A549 (cell line): ENCODE data around the gene TMPRSS2. TPM values are rescaled to one million over a fixed set of nuclear protein-coding genes. Genes with fewer than 3 reads are reported as not detected.

Experiments used
- ATAC-seq, 2 experiments: fragments of 200-7000 bp in 1 of 2; fragments of >200 bp in 1 of 2; cut with Nextera tagmentation in 1 of 2; cut with Tn5 transposase in 1 of 2; 3 replicates each; pipeline versions ENCODE4 v1.8.0 to v1.9.1; 2018 to 2020; ENCODE audit warnings: mild to moderate bottlenecking in 1 of 2, moderate library complexity in 1 of 2
- CTCF ChIA-PET: fragments of 300-600 bp; sonication (Branson Sonifier 250); formaldehyde crosslinking; extraction: SDS; loops from one replicate; lab custom pipeline; 2021; ENCODE audit warnings: antibody characterized with exemption, inconsistent platforms; lab: Yijun Ruan, JAX
- POLR2A ChIA-PET: fragments of 350-600 bp; formaldehyde crosslinking; extraction: SDS; loops from one replicate; lab custom pipeline; 2021; ENCODE audit warnings: antibody characterized with exemption, inconsistent platforms; lab: Yijun Ruan, JAX
- DNase-seq, 2 experiments: peaks; one replicate each; pipeline versions ENCODE4 v3.0.0 to v3.0.0-alpha.2; 2011 to 2016; ENCODE audit warnings: low read depth in 1 of 2, low spot score in 1 of 2
- FAIRE-seq: peaks from 2 replicates; lab custom pipeline; 2011; peaks lifted over from hg19 to GRCh38; lab: Jason Lieb, UNC
- H3K27ac ChIP-seq, 2 experiments: fragments of >200 bp; sonication (Bioruptor Twin); formaldehyde crosslinking; 3 replicates each; pipeline ENCODE4 v1.5.1; 2016 to 2017
- H3K4me1 ChIP-seq: fragments of >200 bp; sonication (Bioruptor Twin); formaldehyde crosslinking; 3 replicates; pipeline ENCODE4 v1.6.1; 2016
- H3K4me2 ChIP-seq: fragments of >200 bp; sonication (Bioruptor Twin); formaldehyde crosslinking; 3 replicates; pipeline ENCODE4 v1.6.1; 2016
- H3K4me3 ChIP-seq: fragments of >200 bp; sonication (Bioruptor Twin); formaldehyde crosslinking; 3 replicates; pipeline ENCODE4 v1.5.1; 2016
- H3K9me3 ChIP-seq: fragments of >200 bp; sonication (Bioruptor Twin); formaldehyde crosslinking; 3 replicates; pipeline ENCODE4 v1.6.1; 2016
- CEBPB ChIP-seq, 2 experiments: fragments of >200 bp in 1 of 2; sonication (Bioruptor Twin) in 1 of 2; formaldehyde crosslinking in 1 of 2; IDR thresholded peaks; 2 replicates each; pipeline ENCODE4 v1.6.1; 2012 to 2016
- CHD2 ChIP-seq: fragments of 150-350 bp; IDR thresholded peaks from 2 replicates; pipeline ENCODE4 v1.6.1; 2014; ENCODE audit warnings: low read length; ENCODE audit not compliant: partially characterized antibody
- CHD4 ChIP-seq: fragments of 200-600 bp; sonication (generic); IDR thresholded peaks from 2 replicates; pipeline ENCODE4 v1.6.1; 2016; ENCODE audit warnings: antibody characterized with exemption, mild to moderate bottlenecking, borderline replicate concordance
- EP300 ChIP-seq, 2 experiments: fragments of >200 bp; sonication (Bioruptor Twin); formaldehyde crosslinking; IDR thresholded peaks; 2 replicates in 1 of 2; 3 replicates in 1 of 2; pipeline ENCODE4 v1.6.1; 2016 to 2017
- FOSB ChIP-seq: fragments of 250-450 bp; sonication (Bioruptor Pico); IDR thresholded peaks from 2 replicates; pipeline ENCODE4 v1.5.0; 2020; ENCODE audit warnings: mild to moderate bottlenecking, moderate library complexity
- FOSL2 ChIP-seq, 2 experiments: fragments of 450-650 bp in 1 of 2; fragments of >200 bp in 1 of 2; sonication (Bioruptor Twin) in 1 of 2; formaldehyde crosslinking; IDR thresholded peaks; 2 replicates each; pipeline versions ENCODE4 v1.5.0 to v1.6.1; 2016 to 2020; ENCODE audit warnings: mild to moderate bottlenecking in 1 of 2, moderate library complexity in 1 of 2
- FOXS1 ChIP-seq: fragments of 250-450 bp; sonication (Bioruptor Pico); IDR thresholded peaks from 2 replicates; pipeline ENCODE4 v1.5.0; 2020; ENCODE audit warnings: mild to moderate bottlenecking, moderate library complexity
- HOXB13 ChIP-seq: fragments of 250-450 bp; sonication (Bioruptor Pico); IDR thresholded peaks from 2 replicates; pipeline ENCODE4 v1.5.0; 2020; ENCODE audit warnings: low read depth, mild to moderate bottlenecking, moderate library complexity
- HOXB5 ChIP-seq: fragments of 250-450 bp; sonication (Bioruptor Pico); IDR thresholded peaks from 2 replicates; pipeline ENCODE4 v1.5.0; 2020; ENCODE audit warnings: mild to moderate bottlenecking, moderate library complexity
- JUNB ChIP-seq: fragments of >200 bp; sonication (Bioruptor Twin); formaldehyde crosslinking; IDR thresholded peaks from 2 replicates; pipeline ENCODE4 v1.6.1; 2016
- MYC ChIP-seq: IDR thresholded peaks from 2 replicates; pipeline ENCODE4 v1.6.1; 2012; ENCODE audit warnings: mild to moderate bottlenecking, inconsistent platforms, low read length, improper control_type of control experiment, borderline replicate concordance
- NFE2L2 ChIP-seq: fragments of 150-350 bp; conservative IDR thresholded peaks from 2 replicates; pipeline ENCODE4 v1.6.1; 2014; ENCODE audit warnings: low read length
- RAD21 ChIP-seq, 2 experiments: fragments of >200 bp in 1 of 2; sonication (Bioruptor Twin) in 1 of 2; formaldehyde crosslinking in 1 of 2; IDR thresholded peaks in 1 of 2; conservative IDR thresholded peaks in 1 of 2; 2 replicates in 1 of 2; 3 replicates in 1 of 2; pipeline ENCODE4 v1.6.1; 2012 to 2018; ENCODE audit warnings: inconsistent platforms in 1 of 2
- RARB ChIP-seq: fragments of 250-450 bp; sonication (Bioruptor Pico); IDR thresholded peaks from 2 replicates; pipeline ENCODE4 v1.8.0; 2021; ENCODE audit warnings: mild to moderate bottlenecking, moderate library complexity
- RFX5 ChIP-seq: fragments of 450-650 bp; IDR thresholded peaks from 2 replicates; pipeline ENCODE4 v1.7.1; 2014; ENCODE audit warnings: antibody characterized with exemption, mild to moderate bottlenecking, moderate library complexity
- RNF2 ChIP-seq: fragments of 200-600 bp; sonication (generic); IDR thresholded peaks from 2 replicates; pipeline ENCODE4 v1.6.1; 2016; ENCODE audit warnings: low read depth, mild to moderate bottlenecking, antibody characterized with exemption, moderate library complexity, borderline replicate concordance
- TFCP2L1 ChIP-seq: fragments of 250-450 bp; sonication (Bioruptor Pico); IDR thresholded peaks from 2 replicates; pipeline ENCODE4 v1.5.0; 2021; ENCODE audit warnings: mild to moderate bottlenecking
- ZSCAN20 ChIP-seq: fragments of 250-450 bp; sonication (Bioruptor Pico); IDR thresholded peaks from 2 replicates; pipeline ENCODE4 v1.8.0; 2022; ENCODE audit warnings: mild to moderate bottlenecking, moderate library complexity
- WGBS: methylation state at CpG from one replicate; pipeline ENCODE4 v1.1.6; 2017; ENCODE audit errors: missing lambda C conversion rate; 5-methylcytosine and 5-hydroxymethylcytosine counted together
- polyA plus RNA-seq, 4 experiments: library from polyadenylated mRNA; depleted of rRNA in 3 of 4; stranded (reverse); fragments of >200 nt; fragmentation: RNase III in 1 of 4; extraction: RNeasy Plus Mini Kit Qiagen cat#74134 plus additional on column Dnase treatment in 1 of 4; gene quantifications; 2 replicates in 3 of 4; 3 replicates in 1 of 4; pipeline ENCODE4 v1.2.3, GENCODE V29; 2011 to 2017
- TF ChIP-seq, protein P1 (sequence below): IDR thresholded peaks from 2 replicates; pipeline ENCODE4 v1.6.1; 2012
- TF ChIP-seq, protein P2 (sequence below): IDR thresholded peaks from 2 replicates; pipeline ENCODE4 v1.6.1; 2012; ENCODE audit warnings: low read depth, borderline replicate concordance
- TF ChIP-seq, protein P3 (sequence below): fragments of 450-650 bp; IDR thresholded peaks from 2 replicates; pipeline ENCODE4 v1.6.1; 2014; ENCODE audit warnings: antibody characterized with exemption
- TF ChIP-seq, protein P4 (sequence below): fragments of 250-450 bp; sonication (Bioruptor Pico); IDR thresholded peaks from 2 replicates; pipeline ENCODE4 v1.5.0; 2020; ENCODE audit warnings: low read depth, mild to moderate bottlenecking, moderate library complexity
- TF ChIP-seq, protein P5 (sequence below): fragments of 250-450 bp; sonication (Bioruptor Pico); IDR thresholded peaks from 2 replicates; pipeline ENCODE4 v1.5.0; 2021; ENCODE audit warnings: mild to moderate bottlenecking, moderate library complexity, borderline replicate concordance

The TMPRSS2 gene
- polyA plus RNA-seq, 2 of the 4 experiments (the other 2 are of a cell fraction): not detected

DNA sequence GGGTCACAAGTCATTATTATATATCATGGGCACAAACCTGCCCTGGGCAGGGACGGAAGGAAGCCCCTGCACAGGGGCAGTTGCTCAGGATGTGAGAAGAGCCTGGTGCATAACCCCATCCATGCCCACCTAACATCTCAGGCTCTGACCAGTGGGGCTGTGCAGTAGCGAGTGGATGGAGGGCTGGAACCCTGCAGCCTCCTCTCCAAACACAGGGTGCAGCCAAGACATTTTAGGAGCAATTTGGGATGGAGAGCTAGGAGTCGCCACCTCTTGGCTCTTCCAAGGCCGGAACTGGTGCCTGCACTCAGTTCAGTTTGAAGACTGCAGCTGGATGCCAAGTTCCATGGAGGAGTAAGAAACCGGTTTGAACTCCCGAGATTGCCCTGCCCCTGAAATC lies 79.1 kb downstream of the TMPRSS2 start (continued):
- TF ChIP-seq, protein P1, sequence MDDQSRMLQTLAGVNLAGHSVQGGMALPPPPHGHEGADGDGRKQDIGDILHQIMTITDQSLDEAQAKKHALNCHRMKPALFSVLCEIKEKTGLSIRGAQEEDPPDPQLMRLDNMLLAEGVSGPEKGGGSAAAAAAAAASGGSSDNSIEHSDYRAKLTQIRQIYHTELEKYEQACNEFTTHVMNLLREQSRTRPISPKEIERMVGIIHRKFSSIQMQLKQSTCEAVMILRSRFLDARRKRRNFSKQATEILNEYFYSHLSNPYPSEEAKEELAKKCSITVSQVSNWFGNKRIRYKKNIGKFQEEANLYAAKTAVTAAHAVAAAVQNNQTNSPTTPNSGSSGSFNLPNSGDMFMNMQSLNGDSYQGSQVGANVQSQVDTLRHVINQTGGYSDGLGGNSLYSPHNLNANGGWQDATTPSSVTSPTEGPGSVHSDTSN: no peak
- TF ChIP-seq FOSL2 (IDR thresholded peaks at IDR 0.05): no peak
- no peak for TF ChIP-seq FOSL2 (CRISPR knock-in tag; IDR thresholded peaks at IDR 0.05)
- no peak for TF ChIP-seq HOXB13 (CRISPR knock-in tag)

DNA sequence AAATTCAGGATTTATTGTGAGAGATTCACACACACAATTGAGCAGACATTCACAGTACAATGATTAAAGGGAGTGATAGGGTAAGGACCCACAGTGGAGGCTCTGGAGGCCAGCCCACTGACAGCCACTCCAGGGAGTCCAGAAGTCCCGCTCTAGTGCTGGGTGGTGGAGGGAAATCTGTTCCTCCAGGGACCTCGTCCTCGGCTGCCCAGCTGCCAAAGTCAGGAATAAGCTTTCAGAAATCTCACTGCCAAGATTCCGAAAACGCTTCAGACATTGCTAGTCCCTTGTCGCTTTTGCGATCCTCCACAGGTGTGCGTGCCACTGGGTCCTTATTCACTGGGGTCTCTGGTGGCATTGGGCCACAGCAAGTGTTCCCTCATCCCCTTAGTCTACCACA lies 79.6 kb downstream of the TMPRSS2 start:
- no peak for DNase-seq
- TF ChIP-seq, protein P1: no peak
- TF ChIP-seq FOXS1 (CRISPR knock-in tag): no peak
- TF ChIP-seq RAD21 (conservative IDR thresholded peaks at IDR 0.05 in 1 of 2, IDR thresholded peaks at IDR 0.05 in 1 of 2): no peak
- no peak for TF ChIP-seq CHD2
- no peak for TF ChIP-seq HOXB5
- TF ChIP-seq NFE2L2: no peak
- no peak for TF ChIP-seq FOSB (CRISPR knock-in tag)
- TF ChIP-seq CHD4: no peak
- no peak for TF ChIP-seq RARB (CRISPR knock-in tag)
- TF ChIP-seq EP300 (IDR thresholded peaks at IDR 0.05): no peak
- no peak for TF ChIP-seq FOSL2 (IDR thresholded peaks at IDR 0.05)
- TF ChIP-seq FOSL2 (CRISPR knock-in tag; IDR thresholded peaks at IDR 0.05): no peak
- TF ChIP-seq RFX5: no peak
- CTCF ChIA-PET: no interaction called here
- ATAC-seq: no peak
- 87% methylated on average over 8 of the region's 8 CpGs for WGBS
- H3K27ac ChIP-seq: no peak overlapping the region
- no peaks in the 10 kb centered on the region for H3K9me3 ChIP-seq
- H3K4me3 ChIP-seq: no peak overlapping the region
- no peak for FAIRE-seq
- no peak overlapping the region for H3K4me2 ChIP-seq
- no peaks in the 10 kb centered on the region for H3K4me1 ChIP-seq
- POLR2A ChIA-PET: no interaction called here

DNA sequence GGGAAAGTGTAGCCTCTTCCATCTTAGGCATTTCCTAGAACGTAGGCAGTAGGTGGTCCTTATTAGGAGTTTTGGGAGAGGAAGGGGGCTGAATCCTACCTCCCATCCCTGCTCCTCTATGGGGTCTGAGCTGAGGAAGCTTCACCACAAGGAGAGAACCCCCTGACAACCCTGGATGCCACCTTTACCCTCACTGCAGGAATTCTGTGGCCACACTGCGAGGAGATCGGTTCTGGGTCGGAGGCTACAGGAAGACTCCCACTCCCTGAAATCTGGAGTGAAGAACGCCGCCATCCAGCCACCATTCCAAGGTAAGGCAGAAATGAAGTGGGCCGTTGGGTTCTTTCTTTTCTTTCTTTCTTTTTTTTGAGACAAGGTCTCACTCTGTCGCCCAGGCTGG lies 80.4 kb downstream of the TMPRSS2 start:
- Histone ChIP-seq H3K4me1 (no peaks in the 10 kb centered on the region), H3K4me3 (no peak overlapping the region), H3K4me2 (no peak overlapping the region), H3K9me3 (no peaks in the 10 kb centered on the region), H3K27ac (no peak overlapping the region)
- 87% methylated on average over 8 of the region's 8 CpGs for WGBS
- ATAC-seq (no peak), FAIRE-seq (no peak), DNase-seq (no peak)
- no peak for TF ChIP-seq ZSCAN20 (CRISPR knock-in tag)
- TF ChIP-seq CEBPB (IDR thresholded peaks at IDR 0.05): no peak
- TF ChIP-seq JUNB: no peak
- no peak for TF ChIP-seq RAD21 (conservative IDR thresholded peaks at IDR 0.05 in 1 of 2, IDR thresholded peaks at IDR 0.05 in 1 of 2)
- no peak for TF ChIP-seq TFCP2L1 (CRISPR knock-in tag)
- TF ChIP-seq, protein P2, sequence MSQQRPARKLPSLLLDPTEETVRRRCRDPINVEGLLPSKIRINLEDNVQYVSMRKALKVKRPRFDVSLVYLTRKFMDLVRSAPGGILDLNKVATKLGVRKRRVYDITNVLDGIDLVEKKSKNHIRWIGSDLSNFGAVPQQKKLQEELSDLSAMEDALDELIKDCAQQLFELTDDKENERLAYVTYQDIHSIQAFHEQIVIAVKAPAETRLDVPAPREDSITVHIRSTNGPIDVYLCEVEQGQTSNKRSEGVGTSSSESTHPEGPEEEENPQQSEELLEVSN: no peak
- ChIA-PET CTCF (interaction anchor here (1.2 kb wide), 1 partner anchor 144 kb away, joined by 3 read pairs; no protein-coding TSS in a partner anchor), POLR2A (no interaction called here)

DNA sequence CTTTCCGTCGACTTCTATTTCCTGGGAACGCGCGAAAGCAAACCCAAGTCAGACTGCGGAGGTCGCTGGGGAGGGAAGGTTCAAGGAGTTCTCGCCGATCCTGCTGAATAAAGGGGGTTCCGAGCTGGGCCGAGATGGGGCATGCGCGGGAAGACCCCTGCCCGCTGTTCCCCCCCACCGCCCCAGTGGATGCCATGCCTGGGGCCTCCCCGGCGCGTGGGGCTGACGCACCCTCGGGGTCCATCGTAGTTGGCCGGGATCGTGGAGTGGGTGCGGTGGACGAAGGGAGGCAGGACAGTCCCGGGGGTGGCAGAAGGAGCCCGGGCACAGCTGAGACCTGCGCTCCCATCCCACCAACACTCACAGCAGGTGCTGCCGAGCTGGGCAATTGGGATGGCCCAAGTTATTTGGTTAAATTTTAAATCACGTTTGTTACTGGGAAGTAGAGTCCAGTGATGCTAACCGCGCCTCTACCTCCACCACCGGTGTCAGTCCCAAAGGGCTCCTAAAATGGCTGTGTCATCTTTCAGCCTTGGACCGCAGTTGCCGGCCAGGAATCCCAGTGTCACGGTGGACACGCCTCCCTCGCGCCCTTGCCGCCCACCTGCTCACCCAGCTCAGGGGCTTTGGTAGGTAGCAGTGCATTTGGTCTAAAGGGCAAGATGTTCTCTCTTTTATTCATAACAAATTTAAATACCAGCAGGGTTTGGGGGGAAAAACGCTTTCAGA lies 81.1 kb downstream of the TMPRSS2 start:
- Histone ChIP-seq H3K4me1 (no peaks in the 10 kb centered on the region), H3K27ac (peak overlapping the region in 1 of 2 experiments; percentile 71; a peak in 2 of 6 replicates), H3K4me2 (peak overlapping the region; percentile 84), H3K4me3 (peak overlapping the region; percentile 49), H3K9me3 (no peaks in the 10 kb centered on the region)
- DNase-seq (no peak), ATAC-seq (no peak), FAIRE-seq (no peak)
- 83% methylated on average over 33 of the region's 41 CpGs for WGBS
- ChIA-PET POLR2A (no interaction called here), CTCF (interaction anchor here (1.2 kb wide), 1 partner anchor 143 kb away, joined by 3 read pairs; no protein-coding TSS in a partner anchor)
- TF ChIP-seq HOXB13 (CRISPR knock-in tag) (no peak), MYC (no peak), RNF2 (no peak)
- TF ChIP-seq, protein P2: no peak
- TF ChIP-seq, protein P3, sequence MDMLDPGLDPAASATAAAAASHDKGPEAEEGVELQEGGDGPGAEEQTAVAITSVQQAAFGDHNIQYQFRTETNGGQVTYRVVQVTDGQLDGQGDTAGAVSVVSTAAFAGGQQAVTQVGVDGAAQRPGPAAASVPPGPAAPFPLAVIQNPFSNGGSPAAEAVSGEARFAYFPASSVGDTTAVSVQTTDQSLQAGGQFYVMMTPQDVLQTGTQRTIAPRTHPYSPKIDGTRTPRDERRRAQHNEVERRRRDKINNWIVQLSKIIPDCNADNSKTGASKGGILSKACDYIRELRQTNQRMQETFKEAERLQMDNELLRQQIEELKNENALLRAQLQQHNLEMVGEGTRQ: no peak
- TF ChIP-seq, protein P4, sequence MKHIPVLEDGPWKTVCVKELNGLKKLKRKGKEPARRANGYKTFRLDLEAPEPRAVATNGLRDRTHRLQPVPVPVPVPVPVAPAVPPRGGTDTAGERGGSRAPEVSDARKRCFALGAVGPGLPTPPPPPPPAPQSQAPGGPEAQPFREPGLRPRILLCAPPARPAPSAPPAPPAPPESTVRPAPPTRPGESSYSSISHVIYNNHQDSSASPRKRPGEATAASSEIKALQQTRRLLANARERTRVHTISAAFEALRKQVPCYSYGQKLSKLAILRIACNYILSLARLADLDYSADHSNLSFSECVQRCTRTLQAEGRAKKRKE (CRISPR knock-in tag): no peak
- TF ChIP-seq, protein P5, sequence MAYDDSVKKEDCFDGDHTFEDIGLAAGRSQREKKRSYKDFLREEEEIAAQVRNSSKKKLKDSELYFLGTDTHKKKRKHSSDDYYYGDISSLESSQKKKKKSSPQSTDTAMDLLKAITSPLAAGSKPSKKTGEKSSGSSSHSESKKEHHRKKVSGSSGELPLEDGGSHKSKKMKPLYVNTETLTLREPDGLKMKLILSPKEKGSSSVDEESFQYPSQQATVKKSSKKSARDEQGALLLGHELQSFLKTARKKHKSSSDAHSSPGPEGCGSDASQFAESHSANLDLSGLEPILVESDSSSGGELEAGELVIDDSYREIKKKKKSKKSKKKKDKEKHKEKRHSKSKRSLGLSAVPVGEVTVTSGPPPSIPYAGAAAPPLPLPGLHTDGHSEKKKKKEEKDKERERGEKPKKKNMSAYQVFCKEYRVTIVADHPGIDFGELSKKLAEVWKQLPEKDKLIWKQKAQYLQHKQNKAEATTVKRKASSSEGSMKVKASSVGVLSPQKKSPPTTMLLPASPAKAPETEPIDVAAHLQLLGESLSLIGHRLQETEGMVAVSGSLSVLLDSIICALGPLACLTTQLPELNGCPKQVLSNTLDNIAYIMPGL (CRISPR knock-in tag): no peak
